Measurements from ENCODE around the gene RANBP3.

DNA sequence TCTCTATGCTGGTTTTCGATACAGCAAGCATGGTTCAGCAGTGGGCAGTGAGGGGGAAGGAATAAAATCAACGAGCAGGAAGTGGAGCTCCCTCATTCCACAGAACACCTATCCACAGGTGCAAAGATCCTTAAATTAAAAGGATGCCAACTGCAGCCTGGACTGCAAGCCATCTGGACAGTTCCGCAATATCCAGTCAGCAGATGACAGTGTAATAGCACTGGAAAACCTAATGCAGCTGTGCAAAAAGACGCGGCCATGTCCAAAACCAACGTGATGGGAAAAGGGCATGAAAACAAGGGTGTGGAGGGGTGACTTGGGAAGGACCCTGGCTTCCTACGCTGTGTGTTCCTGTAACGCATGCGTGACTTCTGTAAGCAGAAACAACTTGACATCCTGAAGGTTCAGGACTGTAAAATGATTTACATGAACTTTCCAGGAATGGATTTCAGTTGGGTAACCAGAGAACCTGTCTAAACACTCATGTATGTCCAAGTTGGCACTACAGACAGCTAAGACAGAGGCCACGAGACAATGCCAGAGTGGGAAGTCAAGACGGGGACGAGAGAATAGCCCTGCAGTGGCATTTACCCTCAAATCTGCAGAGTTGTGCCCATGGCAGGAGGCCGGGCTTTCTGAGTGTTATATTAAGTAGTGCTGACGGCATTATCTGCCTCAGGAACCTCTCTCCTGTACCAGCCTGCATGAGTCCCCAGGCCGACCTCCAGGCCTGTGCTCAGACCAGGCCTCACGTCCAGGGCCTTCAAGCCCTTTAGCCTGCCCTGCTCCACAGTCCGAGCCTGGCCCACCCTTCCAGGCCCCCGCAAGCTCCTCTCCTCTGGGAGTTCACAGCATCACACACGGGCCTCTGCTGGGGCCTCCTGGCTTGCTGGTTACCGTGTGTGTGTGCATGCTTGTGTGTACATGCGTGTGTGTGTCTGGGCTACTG is 37.4 kb downstream of the RANBP3 start:
- TF ChIP-seq CTCF (IDR thresholded peaks at IDR 0.05) (no peak), POLR2A (IDR thresholded peaks at IDR 0.05) (no peak)

Measured in thyroid gland (tissue), 4 donors.